Measurements from ENCODE around the gene KLLN. TPM values are rescaled to one million over a fixed set of nuclear protein-coding genes. Genes with fewer than 3 reads are reported as not detected.
A peak's percentile ranks its signal among the peaks of the same experiment; 100 is the strongest.
"Not testable (repeated sequence)": the region's sequence is repeated elsewhere in the genome, so short reads cannot be mapped to it uniquely, and the experiment has no call there.

KLLN gene
- total RNA-seq, 2 donors from 2014 or later: 0.28 to 0.56 TPM

GRCh38 chr10:87852089-87852488 is 11.2 kb downstream of the KLLN start:
- H3K4me1 ChIP-seq: no peaks in the 10 kb centered on the region
- TF ChIP-seq CTCF (IDR thresholded peaks at IDR 0.05): no peak

GRCh38 chr10:87850742-87851205 is 12.6 kb downstream of the KLLN start:
- H3K36me3 ChIP-seq: no peaks in the 10 kb centered on the region
- peak overlapping the region in 1 of 2 donors; percentile 23 for H3K27ac ChIP-seq
- peak; percentile 68 for DNase-seq (ENCODE audit: low spot score)
- no peak overlapping the region for H3K4me3 ChIP-seq
- H3K9me3 ChIP-seq: no peaks in the 10 kb centered on the region
- H3K4me1 ChIP-seq: no peaks in the 10 kb centered on the region
- TF ChIP-seq CTCF (IDR thresholded peaks at IDR 0.05): peak; percentile 63 to 82
- H3K27me3 ChIP-seq: no peaks in the 10 kb centered on the region

More at GRCh38 chr10:87852089-87852488, 11.2 kb downstream of the KLLN start:
- no peaks in the 10 kb centered on the region for H3K27me3 ChIP-seq
- H3K4me3 ChIP-seq: no peak overlapping the region
- no peaks in the 10 kb centered on the region for H3K36me3 ChIP-seq
- DNase-seq (ENCODE audit: low spot score): no peak
- H3K27ac ChIP-seq: no peak overlapping the region
- no peaks in the 10 kb centered on the region for H3K9me3 ChIP-seq

- Histone ChIP-seq H3K27me3 (no peaks in the 10 kb centered on the region), H3K9me3 (no peaks in the 10 kb centered on the region), H3K27ac (no peak overlapping the region), H3K36me3 (no peaks in the 10 kb centered on the region), H3K4me3 (no peak overlapping the region), H3K4me1 (no peaks in the 10 kb centered on the region)
- no peak for DNase-seq (ENCODE audit: low spot score)
- TF ChIP-seq CTCF (IDR thresholded peaks at IDR 0.05): no peak
Observed at GRCh38 chr10:87849001-87849400, 14.3 kb downstream of the KLLN start.

GRCh38 chr10:87847550-87847949 is 15.8 kb downstream of the KLLN start:
- Histone ChIP-seq H3K9me3 (no peaks in the 10 kb centered on the region), H3K4me1 (no peaks in the 10 kb centered on the region), H3K27me3 (no peaks in the 10 kb centered on the region), H3K27ac (peak overlapping the region in 1 of 2 donors; percentile 42), H3K36me3 (no peaks in the 10 kb centered on the region), H3K4me3 (no peak overlapping the region)
- no peak for TF ChIP-seq CTCF (IDR thresholded peaks at IDR 0.05)
- DNase-seq (ENCODE audit: low spot score): no peak

GRCh38 chr10:87846711-87847110 is 16.6 kb downstream of the KLLN start:
- H3K4me3 ChIP-seq; H3K4me1 ChIP-seq; H3K9me3 ChIP-seq; H3K36me3 ChIP-seq; H3K27me3 ChIP-seq; DNase-seq (ENCODE audit: low spot score): not testable (repeated sequence)
- H3K27ac ChIP-seq: peak overlapping the region in 1 of 2 donors; percentile 43

GRCh38 chr10:87846023-87846422 is 17.3 kb downstream of the KLLN start:
- H3K4me3 ChIP-seq: no peak overlapping the region
- H3K36me3 ChIP-seq: no peaks in the 10 kb centered on the region
- no peak for TF ChIP-seq CTCF (IDR thresholded peaks at IDR 0.05)
- H3K9me3 ChIP-seq: no peaks in the 10 kb centered on the region
- H3K4me1 ChIP-seq: no peaks in the 10 kb centered on the region
- no peaks in the 10 kb centered on the region for H3K27me3 ChIP-seq
- peak overlapping the region in 1 of 2 donors; percentile 43 for H3K27ac ChIP-seq
- DNase-seq (ENCODE audit: low spot score): no peak

Measured in right atrium auricular region (tissue), 2 donors.